Left ventricle myocardium inferior (tissue), 1 donor: ENCODE results near the gene ZNF561. TPM values are rescaled to one million over a fixed set of nuclear protein-coding genes. Genes with fewer than 3 reads are reported as not detected.

ENCODE experiments used
- DNase-seq: peaks from one replicate; pipeline ENCODE4 v3.0.0-alpha.2; 2020
- H3K27ac ChIP-seq: fragments of 200-600 bp; replicated peaks from 2 replicates; pipeline ENCODE4 v1.8.0; 2021
- H3K27me3 ChIP-seq: fragments of 200-600 bp; 2 replicates; pipeline ENCODE4 v1.8.0; 2021; ENCODE audit warnings: low read depth
- H3K36me3 ChIP-seq: fragments of 200-600 bp; 2 replicates; pipeline ENCODE4 v1.8.0; 2021
- H3K4me1 ChIP-seq: fragments of 200-600 bp; 2 replicates; pipeline ENCODE4 v1.8.0; 2021
- H3K4me3 ChIP-seq: fragments of 200-600 bp; 2 replicates; pipeline ENCODE4 v1.8.0; 2021; ENCODE audit warnings: mild to moderate bottlenecking, moderate library complexity
- H3K9me3 ChIP-seq: fragments of 200-600 bp; replicated peaks from 2 replicates; pipeline ENCODE4 v1.8.0; 2021
- CTCF ChIP-seq: fragments of 200-600 bp; IDR thresholded peaks from 2 replicates; pipeline ENCODE4 v1.8.0; 2021; ENCODE audit warnings: antibody characterized with exemption, mild to moderate bottlenecking, borderline replicate concordance
- intact Hi-C: fragments of 100-400 bp; cut with micrococcal nuclease; formaldehyde crosslinking; loops from one replicate; pipeline ENCODE4 v1.11.0; 2022
- total RNA-seq: library from RNA; stranded (reverse); fragmentation: NEBNext Ultra II Directional; extraction: Animal tissue kit (Norgen Biotek cat#: 25700); gene quantifications from one replicate; pipeline ENCODE4 v1.2.1, GENCODE V29; 2021
- donor health status: DM: no; HTN: yes; CAD: no; lungs with severe emphysema.

Gene ZNF561
- total RNA-seq, 1 donor from 2014 or later = 17.8 TPM

- H3K27ac ChIP-seq = no peak overlapping the region
Measured at GRCh38 chr19:9650345-9650744, 29.3 kb upstream of the ZNF561 start.

GRCh38 chr19:9645472-9645871, 24.4 kb upstream of the ZNF561 start:
- Histone ChIP-seq H3K36me3 (peaks cover 57% of the 10 kb centered on the region), H3K27ac (no peak overlapping the region), H3K4me1 (no peaks in the 10 kb centered on the region), H3K27me3 (no peaks in the 10 kb centered on the region), H3K4me3 (no peak overlapping the region), H3K9me3 (no peaks in the 10 kb centered on the region)
- TF ChIP-seq CTCF = no peak
- no peak for DNase-seq
- intact Hi-C loops = no loop called here

More at GRCh38 chr19:9650345-9650744, 29.3 kb upstream of the ZNF561 start:
- no peaks in the 10 kb centered on the region for H3K4me1 ChIP-seq
- no peaks in the 10 kb centered on the region for H3K27me3 ChIP-seq
- H3K36me3 ChIP-seq = peaks cover 87% of the 10 kb centered on the region
- intact Hi-C loops = no loop called here
- no peak for DNase-seq
- TF ChIP-seq CTCF = no peak
- H3K9me3 ChIP-seq = peaks cover 40% of the 10 kb centered on the region
- H3K4me3 ChIP-seq = no peak overlapping the region

- Histone ChIP-seq H3K4me1 (no peaks in the 10 kb centered on the region), H3K27me3 (no peaks in the 10 kb centered on the region), H3K27ac (no peak overlapping the region), H3K36me3 (peaks cover 48% of the 10 kb centered on the region), H3K9me3 (no peaks in the 10 kb centered on the region), H3K4me3 (no peak overlapping the region)
- DNase-seq = no peak
- TF ChIP-seq CTCF = no peak
- intact Hi-C loops = no loop called here
Measured at GRCh38 chr19:9644472-9644871, 23.4 kb upstream of the ZNF561 start.

- Histone ChIP-seq H3K27ac (no peak overlapping the region), H3K4me3 (no peak overlapping the region), H3K27me3 (no peaks in the 10 kb centered on the region), H3K36me3 (peaks cover 23% of the 10 kb centered on the region), H3K9me3 (no peaks in the 10 kb centered on the region), H3K4me1 (no peaks in the 10 kb centered on the region)
- intact Hi-C loops = no loop called here
- TF ChIP-seq CTCF = no peak
- no peak for DNase-seq
Measured at GRCh38 chr19:9641810-9642209, 20.8 kb upstream of the ZNF561 start.

- no peaks in the 10 kb centered on the region for H3K9me3 ChIP-seq
- intact Hi-C loops = no loop called here
- no peak overlapping the region for H3K4me3 ChIP-seq
- H3K27ac ChIP-seq = no peak overlapping the region
- no peak for DNase-seq
- H3K27me3 ChIP-seq = no peaks in the 10 kb centered on the region
- H3K36me3 ChIP-seq = peaks cover 23% of the 10 kb centered on the region
- TF ChIP-seq CTCF = no peak
- no peaks in the 10 kb centered on the region for H3K4me1 ChIP-seq
Measured at GRCh38 chr19:9640956-9641355, 19.9 kb upstream of the ZNF561 start.

- H3K4me3 ChIP-seq = no peak overlapping the region
- no peak overlapping the region for H3K27ac ChIP-seq
- intact Hi-C loops = no loop called here
- no peaks in the 10 kb centered on the region for H3K27me3 ChIP-seq
- H3K4me1 ChIP-seq = peaks cover 6% of the 10 kb centered on the region
- no peak for TF ChIP-seq CTCF
- DNase-seq = no peak
- H3K36me3 ChIP-seq = peaks cover 35% of the 10 kb centered on the region
- no peaks in the 10 kb centered on the region for H3K9me3 ChIP-seq
Measured at GRCh38 chr19:9636018-9636417, 15.0 kb upstream of the ZNF561 start.
